ENCODE measurements around the gene FHOD1.

FHOD1 gene

DNA sequence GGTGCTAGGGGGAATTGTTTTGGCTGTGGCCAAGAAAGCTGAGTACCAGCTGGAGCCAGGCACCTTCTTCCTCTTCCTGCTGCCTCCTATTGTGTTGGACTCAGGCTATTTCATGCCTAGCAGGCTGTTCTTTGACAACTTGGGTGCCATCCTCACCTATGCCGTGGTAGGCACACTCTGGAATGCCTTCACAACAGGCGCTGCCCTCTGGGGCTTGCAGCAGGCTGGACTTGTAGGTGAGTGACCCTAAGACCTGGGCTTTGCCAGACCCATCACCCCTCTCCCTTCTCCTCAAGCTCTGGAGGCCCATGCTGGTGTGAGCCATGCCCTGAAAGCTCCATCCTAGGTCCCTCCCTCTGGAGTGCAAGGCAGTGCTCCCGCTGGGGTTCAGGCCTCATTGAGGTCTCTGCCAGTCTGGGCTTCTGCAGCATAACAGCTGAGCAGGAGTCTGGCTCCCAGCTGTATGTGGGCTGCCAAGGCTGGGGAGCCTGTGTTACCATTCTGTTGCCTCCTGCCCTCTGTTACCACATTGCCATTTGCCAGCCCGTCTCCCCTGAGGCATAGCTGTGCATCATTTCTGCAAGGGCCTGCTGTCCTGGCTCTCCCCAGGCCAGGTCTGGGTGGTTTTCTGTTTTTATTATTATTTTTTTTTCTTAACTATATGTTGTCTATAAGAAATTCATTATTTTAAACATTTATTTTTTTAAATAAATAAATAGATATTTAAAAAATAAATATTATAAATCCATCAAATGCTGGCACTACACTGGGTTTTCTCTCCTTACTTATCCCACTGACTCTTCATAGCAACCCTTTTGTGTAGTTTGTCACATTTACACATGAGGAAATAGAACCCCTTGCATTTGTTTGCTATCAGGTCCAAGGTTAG lies 5.6 kb upstream of the FHOD1 start:
- H3K27ac ChIP-seq, result no peak overlapping the region
- H3K27me3 ChIP-seq, result peaks cover 28% of the 10 kb centered on the region
- no peak overlapping the region for H3K4me2 ChIP-seq
- H4K20me1 ChIP-seq, result no peaks in the 10 kb centered on the region; the same call in 1 of the 2 replicates
- no peaks in the 10 kb centered on the region for H3K36me3 ChIP-seq
- H3K9ac ChIP-seq, result no peak overlapping the region
- H3K4me1 ChIP-seq, result peaks cover 39% of the 10 kb centered on the region
- no peak overlapping the region for H3K4me3 ChIP-seq
- TF ChIP-seq Cebpa-rat (IDR thresholded peaks at IDR 0.05), result no peak
- no peaks in the 10 kb centered on the region for H3K9me3 ChIP-seq

DNA sequence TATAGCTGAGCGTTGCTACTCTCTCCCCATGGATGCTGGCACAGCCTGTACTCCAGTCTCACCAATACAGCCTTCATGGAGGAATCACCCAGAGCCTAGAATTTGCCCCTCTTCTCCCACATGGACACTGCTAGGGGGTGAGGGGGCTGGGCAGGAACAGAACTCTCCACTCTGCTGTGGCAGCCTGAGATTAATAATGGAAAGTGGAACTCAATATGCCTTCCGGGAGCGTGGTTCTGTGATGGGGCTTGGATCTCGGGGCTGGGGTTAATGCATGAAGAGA lies 2.7 kb upstream of the FHOD1 start:
- Histone ChIP-seq H3K9ac (no peak overlapping the region), H3K27me3 (peaks cover 28% of the 10 kb centered on the region), H3K4me3 (no peak overlapping the region), H3K36me3 (no peaks in the 10 kb centered on the region), H3K4me1 (peaks cover 55% of the 10 kb centered on the region), H3K27ac (no peak overlapping the region), H3K9me3 (no peaks in the 10 kb centered on the region), H4K20me1 (peaks cover 15% of the 10 kb centered on the region), H3K4me2 (peak overlapping the region; percentile 100)
- TF ChIP-seq Cebpa-rat (IDR thresholded peaks at IDR 0.05), result no peak

DNA sequence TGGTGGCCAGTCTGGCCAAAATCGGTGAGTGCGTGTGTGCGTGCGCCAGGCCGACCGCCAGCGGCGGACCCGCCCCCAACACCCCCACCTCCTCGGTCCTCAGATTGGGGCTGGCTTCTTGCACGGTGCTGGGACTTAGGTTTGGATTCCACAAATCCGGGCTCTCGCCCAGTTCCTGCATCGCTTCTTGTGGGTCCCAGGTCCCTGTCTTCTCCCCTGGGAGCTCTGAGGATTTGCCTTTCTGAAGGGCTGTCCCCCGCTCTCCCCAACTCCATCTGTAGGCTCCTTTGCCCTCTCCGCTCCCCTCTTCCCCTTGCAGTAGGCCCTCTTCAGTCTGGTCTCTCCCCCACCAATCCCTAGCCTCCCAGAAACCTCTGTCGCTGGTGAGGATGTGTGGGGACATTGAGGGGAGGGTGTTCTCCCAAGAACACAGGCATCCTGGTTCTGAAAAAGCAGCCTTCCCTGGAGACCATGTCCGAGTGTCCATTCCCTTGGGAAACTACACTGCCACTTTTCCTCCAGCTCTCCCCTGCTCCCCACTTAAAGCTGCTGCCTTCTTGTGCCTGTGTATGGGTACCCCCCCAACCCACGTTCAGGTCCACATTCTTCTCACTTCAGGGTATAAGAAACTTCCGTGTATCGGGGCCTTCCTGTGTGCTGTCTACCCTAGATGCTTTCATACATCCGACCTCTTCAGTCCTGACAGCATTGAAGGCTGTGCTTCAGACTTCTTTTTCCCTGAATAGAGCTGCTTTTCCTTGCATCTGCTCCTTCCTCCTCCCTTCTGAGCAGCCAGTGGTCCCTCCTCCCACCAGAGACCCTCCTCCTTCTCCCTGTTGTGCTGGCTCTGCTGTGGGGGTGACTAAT lies 2.1 kb upstream of the FHOD1 start:
- Histone ChIP-seq H3K4me2 (peak overlapping the region; percentile 100), H3K36me3 (no peaks in the 10 kb centered on the region), H3K4me3 (peak overlapping the region; percentile 92), H3K27me3 (peaks cover 28% of the 10 kb centered on the region), H3K9ac (peak overlapping the region; percentile 84), H3K4me1 (peaks cover 61% of the 10 kb centered on the region), H3K9me3 (no peaks in the 10 kb centered on the region), H4K20me1 (peaks cover 21% of the 10 kb centered on the region), H3K27ac (0 out of 2 replicates have a peak overlapping the region, but pooled peaks have one; percentile 18)
- TF ChIP-seq Cebpa-rat (IDR thresholded peaks at IDR 0.05), result no peak

GRCh38 chr16:67248401-67249177 lies 1.3 kb upstream of the FHOD1 start, which contains the start of gene SLC9A5:
Gene SLC9A5 (plus strand): TSS chr16:67248979. CDS start chr16:67249015, 36 bp downstream.
- no peaks in the 10 kb centered on the region for H3K36me3 ChIP-seq
- peak within 1 kb of the TSS; percentile 100 for H3K4me2 ChIP-seq
- H3K27me3 ChIP-seq, result peaks cover 28% of the 10 kb centered on the region
- H3K4me3 ChIP-seq, result peak within 1 kb of the TSS; percentile 92
- H3K9me3 ChIP-seq, result no peaks in the 10 kb centered on the region
- TF ChIP-seq Cebpa-rat (IDR thresholded peaks at IDR 0.05), result no peak
- H3K9ac ChIP-seq, result peak within 1 kb of the TSS; percentile 84
- H3K27ac ChIP-seq, result peak within 1 kb of the TSS; percentile 54; the same call in 1 of the 2 replicates
- peaks cover 27% of the 10 kb centered on the region for H4K20me1 ChIP-seq
- peaks cover 69% of the 10 kb centered on the region for H3K4me1 ChIP-seq

DNA sequence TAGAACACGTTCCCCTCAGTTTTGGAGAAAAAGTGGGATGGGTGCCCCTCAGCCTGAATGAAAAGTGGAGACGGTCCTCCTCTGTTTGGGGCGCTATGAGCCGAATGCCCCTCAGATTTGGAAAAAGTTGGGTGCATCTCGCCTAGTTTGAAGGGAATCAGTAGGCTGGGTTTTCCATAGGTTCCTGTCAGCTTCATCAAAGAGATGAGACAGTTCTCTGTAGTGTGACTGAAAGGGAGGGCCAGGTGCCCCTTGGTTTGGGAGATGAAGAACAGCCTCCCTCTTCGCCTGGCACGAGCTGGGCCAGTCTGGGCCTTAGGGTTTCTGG lies 756 bp upstream of the FHOD1 start:
- H3K36me3 ChIP-seq, result no peaks in the 10 kb centered on the region
- no peak for TF ChIP-seq Cebpa-rat (IDR thresholded peaks at IDR 0.05)
- peak overlapping the region; percentile 18; the same call in 1 of the 2 replicates for H3K27ac ChIP-seq
- H3K4me3 ChIP-seq, result peak overlapping the region; percentile 92
- H3K9me3 ChIP-seq, result no peaks in the 10 kb centered on the region
- peaks cover 33% of the 10 kb centered on the region for H4K20me1 ChIP-seq
- H3K4me1 ChIP-seq, result peaks cover 75% of the 10 kb centered on the region
- H3K27me3 ChIP-seq, result peaks cover 28% of the 10 kb centered on the region
- peak overlapping the region; percentile 100 for H3K4me2 ChIP-seq
- peak overlapping the region; percentile 84 for H3K9ac ChIP-seq

- peak overlapping the region; percentile 84 for H3K27ac ChIP-seq
- no peak for TF ChIP-seq Cebpa-rat (IDR thresholded peaks at IDR 0.05)
- H3K27me3 ChIP-seq, result peaks cover 28% of the 10 kb centered on the region
- peaks cover 7% of the 10 kb centered on the region for H3K36me3 ChIP-seq
- peaks cover 81% of the 10 kb centered on the region for H3K4me1 ChIP-seq
- peaks cover 45% of the 10 kb centered on the region for H4K20me1 ChIP-seq
- peak overlapping the region; percentile 100 for H3K4me2 ChIP-seq
- no peaks in the 10 kb centered on the region for H3K9me3 ChIP-seq
- peak overlapping the region; percentile 84 for H3K9ac ChIP-seq
- H3K4me3 ChIP-seq, result peak overlapping the region; percentile 92
Observed at GRCh38 chr16:67246756-67247191, 507 bp downstream of the FHOD1 start.

DNA sequence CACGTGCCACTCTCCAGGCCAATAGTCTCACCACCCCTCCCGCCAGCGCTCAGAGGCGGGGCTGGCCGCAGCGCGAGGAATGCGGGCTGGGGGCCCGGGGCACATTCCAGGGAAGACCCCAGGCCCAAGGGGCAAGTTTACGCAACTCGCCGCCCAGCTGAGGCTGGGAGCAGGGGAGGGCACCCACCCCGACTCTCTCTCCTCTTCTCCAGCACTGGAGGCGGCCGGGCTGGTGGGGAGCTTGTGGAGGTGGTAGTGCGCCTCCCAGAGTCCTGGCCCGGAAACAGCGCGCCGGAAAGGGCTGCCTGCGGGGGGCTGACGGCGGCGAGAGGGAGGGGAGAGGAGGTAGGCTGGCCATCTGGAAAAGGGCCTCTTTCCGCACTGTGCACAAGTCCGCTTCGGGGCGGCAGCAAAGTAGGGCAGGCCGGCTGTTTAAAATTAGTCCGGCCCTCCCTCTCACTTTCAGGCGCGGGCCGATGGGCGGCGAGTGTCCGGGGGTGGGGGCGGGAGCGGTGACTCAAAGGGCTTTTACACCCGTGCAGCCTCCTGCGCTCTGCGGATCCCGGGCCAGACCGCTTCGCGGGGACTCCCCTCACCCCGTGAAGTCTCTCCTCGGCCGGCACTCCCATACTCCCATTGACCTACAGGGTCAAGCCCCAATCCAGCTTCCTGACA lies 1.1 kb downstream of the FHOD1 start:
- Histone ChIP-seq H3K9me3 (no peaks in the 10 kb centered on the region), H3K4me1 (peaks cover 86% of the 10 kb centered on the region), H3K9ac (peak overlapping the region; percentile 84), H3K36me3 (peaks cover 13% of the 10 kb centered on the region), H3K4me3 (peak overlapping the region; percentile 92), H3K27me3 (peaks cover 28% of the 10 kb centered on the region), H3K4me2 (peak overlapping the region; percentile 100), H4K20me1 (peaks cover 51% of the 10 kb centered on the region), H3K27ac (peak overlapping the region; percentile 84)
- TF ChIP-seq Cebpa-rat (IDR thresholded peaks at IDR 0.05), result no peak

DNA sequence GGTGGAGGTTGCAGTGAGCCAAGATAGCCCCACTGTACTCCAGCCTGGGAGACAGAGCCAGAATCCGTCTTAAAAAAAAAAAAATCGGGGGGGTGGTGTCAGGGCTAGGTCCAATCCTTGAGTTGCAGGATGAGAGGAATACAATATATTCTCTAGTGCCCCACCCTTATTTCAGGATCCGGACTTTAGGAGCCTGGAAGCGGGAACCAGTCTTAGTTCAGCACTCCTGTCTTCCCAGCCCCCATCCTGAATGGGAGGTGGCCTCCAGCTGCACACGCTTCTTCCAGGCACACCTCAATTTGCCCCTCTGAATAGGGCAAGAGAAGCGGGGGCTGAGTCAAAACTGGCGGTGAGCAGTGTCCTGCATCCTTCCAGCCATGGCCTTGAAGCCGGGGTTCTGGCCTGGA lies 1.6 kb downstream of the FHOD1 start:
- Histone ChIP-seq H3K9ac (peak overlapping the region; percentile 84), H3K36me3 (peaks cover 14% of the 10 kb centered on the region), H3K27ac (peak overlapping the region; percentile 84), H3K4me2 (peak overlapping the region; percentile 100), H3K4me1 (peaks cover 84% of the 10 kb centered on the region), H4K20me1 (peaks cover 52% of the 10 kb centered on the region), H3K9me3 (no peaks in the 10 kb centered on the region), H3K4me3 (peak overlapping the region; percentile 92), H3K27me3 (peaks cover 26% of the 10 kb centered on the region)
- no peak for TF ChIP-seq Cebpa-rat (IDR thresholded peaks at IDR 0.05)

GRCh38 chr16:67245186-67245585 lies 2.1 kb downstream of the FHOD1 start:
- Histone ChIP-seq H3K27me3 (peaks cover 21% of the 10 kb centered on the region), H3K4me2 (peak overlapping the region; percentile 100), H3K4me1 (peaks cover 79% of the 10 kb centered on the region), H3K9me3 (no peaks in the 10 kb centered on the region), H3K4me3 (peak overlapping the region; percentile 92), H3K36me3 (peaks cover 18% of the 10 kb centered on the region), H3K27ac (peak overlapping the region; percentile 84), H4K20me1 (peaks cover 57% of the 10 kb centered on the region), H3K9ac (peak overlapping the region; percentile 84)
- no peak for TF ChIP-seq Cebpa-rat (IDR thresholded peaks at IDR 0.05)
